Stimulated activated CD4-positive, alpha-beta T cell treated with anti-CD3 and anti-CD28 coated beads, Interleukin-4, amount 100 ng/mL, for 1 hour (primary cell): ENCODE data around the gene GUCA1A.
A peak's percentile ranks its signal among the peaks of the same experiment; 100 is the strongest.
"Not testable (repeated sequence)": the region's sequence is repeated elsewhere in the genome, so short reads cannot be mapped to it uniquely, and the experiment has no call there.

ENCODE experiments used
- DNase-seq: peaks from one replicate; pipeline ENCODE4 v3.0.0-alpha.2; 2020

Gene GUCA1A

DNA sequence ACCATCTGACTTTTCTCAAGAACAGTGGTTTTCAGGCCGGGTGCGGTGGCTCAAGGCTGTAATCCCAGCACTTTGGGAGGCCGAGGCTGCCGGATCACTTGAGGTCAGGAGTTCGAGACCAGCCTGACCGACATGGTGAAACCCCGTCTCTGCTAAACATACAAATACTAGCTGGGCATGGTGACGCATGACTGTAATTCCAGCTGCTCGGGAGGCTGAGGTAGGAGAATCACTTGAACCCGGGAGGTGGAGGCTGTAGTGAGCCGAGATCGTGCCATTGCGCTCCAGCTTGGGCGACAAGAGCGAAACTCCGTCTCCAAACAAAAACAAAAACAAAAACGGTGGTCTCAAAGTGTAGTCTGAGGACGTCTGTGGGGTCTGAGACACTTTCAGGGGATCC lies 43.3 kb downstream of the GUCA1A start:
- not testable (repeated sequence) for DNase-seq

DNA sequence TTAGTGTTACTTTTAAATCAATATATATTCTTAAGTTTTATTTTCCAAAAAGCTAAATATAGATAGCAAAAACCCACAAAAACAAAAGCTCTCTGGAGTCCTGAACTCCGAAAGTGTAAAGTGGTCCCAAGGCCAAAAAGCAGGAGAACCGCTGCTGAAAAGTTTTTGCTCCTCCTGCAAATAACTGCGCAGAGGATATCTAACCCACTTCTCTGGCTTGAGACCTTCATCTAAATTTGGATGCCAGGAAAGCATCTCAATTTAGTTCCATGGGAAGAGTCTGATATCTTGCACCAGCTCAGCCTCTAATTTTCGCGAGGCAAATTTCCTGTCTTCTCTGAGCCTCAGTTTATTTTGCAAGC lies 44.0 kb downstream of the GUCA1A start:
- no peak for DNase-seq

DNA sequence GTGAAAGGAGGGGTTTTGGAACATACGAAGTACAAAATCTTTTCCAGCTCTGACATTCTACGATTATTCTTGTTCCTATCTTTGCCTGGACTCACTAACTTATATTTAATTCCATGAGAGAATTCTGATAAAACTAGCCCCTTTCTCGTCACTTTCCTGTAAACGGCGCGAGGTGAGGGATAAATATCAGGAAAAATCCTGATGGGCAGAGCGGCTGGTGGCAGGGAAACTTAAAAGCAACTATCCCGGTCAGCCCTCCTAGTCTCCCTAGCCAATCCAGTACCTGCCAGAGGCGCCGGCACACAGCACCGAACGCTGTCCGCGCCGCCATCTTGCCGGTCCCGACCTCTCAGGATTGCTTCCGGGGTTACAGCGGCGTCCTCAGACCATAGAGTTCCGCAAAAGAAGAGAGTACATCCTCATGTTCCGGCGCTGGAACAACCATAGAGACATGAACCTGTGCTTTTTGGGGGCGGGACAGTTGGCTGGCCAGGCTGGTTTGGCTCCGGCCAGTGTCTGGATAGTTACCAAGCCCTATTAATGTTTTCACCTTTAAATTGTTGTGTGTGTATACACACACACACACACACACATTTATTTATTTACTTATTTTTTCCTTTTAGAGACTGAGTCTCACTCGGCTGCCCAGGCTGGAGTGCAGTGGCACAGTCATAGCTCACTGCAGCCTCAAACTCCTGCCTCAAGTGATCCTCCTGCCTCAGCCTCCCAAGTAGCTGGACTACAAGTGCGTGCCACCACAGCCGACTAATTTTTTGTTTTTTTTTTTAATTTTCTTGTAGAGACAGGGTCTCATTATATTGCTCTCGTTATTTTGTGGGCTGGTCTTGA lies 44.6 kb downstream of the GUCA1A start, which contains the start of gene MRPS10:
MRPS10 (minus strand) TSS at position 343 of the 849 bp plus-strand sequence; CDS start at position 331, 12 bp downstream.
- DNase-seq: peak; percentile 88

DNA sequence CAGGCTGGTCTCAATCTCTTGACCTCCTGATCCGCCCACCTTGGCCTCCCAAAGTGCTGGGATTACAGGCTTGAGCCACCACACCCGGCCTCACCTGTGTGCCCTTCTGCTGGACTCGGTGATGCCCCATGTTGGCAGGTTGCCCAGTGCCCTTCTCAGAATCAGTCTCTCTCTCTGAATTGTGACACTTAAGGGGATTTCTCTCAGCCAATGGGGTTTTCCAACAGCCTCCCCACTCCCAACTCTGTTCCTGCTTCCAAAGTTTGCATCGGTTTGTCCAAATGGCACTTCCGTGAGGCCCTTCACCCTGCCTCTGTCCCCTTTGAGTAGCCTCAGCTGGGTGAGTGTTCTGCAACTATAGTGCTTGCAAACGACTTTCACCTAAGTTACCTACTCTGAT lies 47.6 kb downstream of the GUCA1A start:
- no peak for DNase-seq

DNA sequence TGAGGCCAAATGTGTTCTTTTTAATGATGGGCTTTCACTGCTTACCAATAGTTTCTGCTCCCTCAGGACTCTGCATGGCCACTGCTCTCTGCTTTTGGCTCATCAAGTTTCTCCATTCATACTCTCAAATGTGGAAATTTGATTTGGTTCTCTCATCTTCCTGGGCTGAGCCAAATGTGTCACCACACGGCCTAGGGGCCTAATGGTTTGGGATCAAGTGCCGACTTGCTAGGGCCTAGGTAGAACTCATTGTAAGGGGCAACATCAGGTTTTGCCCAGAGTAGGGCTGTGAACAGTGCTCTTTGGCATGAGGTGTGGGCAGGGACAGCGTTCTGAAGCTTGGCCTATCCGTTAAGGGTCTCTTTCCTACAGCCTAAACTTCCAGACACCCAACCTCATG lies 48.4 kb downstream of the GUCA1A start:
- DNase-seq: no peak

DNA sequence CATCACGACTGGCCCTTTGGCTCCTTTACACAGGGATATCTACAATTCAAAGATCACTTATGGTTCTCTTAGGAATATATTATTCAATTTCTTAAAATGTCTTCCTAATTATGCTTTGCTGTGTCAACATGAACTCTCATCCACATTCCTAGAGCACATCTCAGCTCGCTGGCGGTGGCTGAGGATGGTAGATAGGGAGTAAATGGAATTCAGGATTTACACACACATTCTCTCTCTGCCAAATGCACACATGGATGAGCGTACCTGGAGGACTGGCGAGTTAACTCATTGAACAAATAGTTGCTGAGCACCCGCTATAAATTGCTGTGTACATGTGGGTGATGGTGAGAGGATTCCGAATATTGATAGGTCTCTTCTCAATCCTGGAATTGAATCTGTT lies 49.3 kb downstream of the GUCA1A start:
- no peak for DNase-seq

DNA sequence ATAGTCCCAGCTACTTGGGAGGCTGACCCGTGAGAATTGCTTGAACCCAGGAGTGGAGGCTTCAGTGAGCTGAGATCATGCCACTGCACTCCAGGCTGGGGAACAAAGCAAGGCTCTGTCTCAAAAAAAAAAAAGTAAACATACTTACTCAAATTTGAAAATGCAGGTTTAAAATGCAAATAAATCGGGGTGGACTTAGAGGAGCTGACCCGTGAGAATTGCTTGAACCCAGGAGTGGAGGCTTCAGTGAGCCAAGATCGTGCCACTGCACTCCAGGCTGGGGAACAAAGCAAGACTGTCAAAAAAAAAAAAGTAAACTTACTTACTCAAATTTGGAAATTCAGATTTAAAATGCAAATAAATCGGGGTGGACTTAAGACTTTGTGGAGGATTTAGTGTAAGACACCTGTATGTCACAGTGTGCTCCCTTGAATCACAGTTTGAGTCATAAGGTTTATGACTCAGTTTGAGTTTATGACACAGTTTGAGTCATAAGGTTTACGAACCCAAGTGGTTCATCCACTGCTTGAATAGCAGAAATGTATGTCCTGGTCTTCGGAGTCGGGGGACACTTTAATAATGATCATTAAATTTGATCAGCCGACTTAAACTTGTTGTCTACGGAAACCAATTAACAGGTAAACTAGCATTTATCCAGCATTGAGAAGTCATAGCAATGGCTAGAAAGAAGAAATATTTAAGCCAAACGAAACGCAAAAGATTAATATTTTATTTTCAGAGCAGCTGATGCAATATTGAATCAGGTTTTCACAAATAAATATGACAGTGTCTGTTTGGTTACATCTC lies 51.3 kb downstream of the GUCA1A start:
- DNase-seq: no peak

DNA sequence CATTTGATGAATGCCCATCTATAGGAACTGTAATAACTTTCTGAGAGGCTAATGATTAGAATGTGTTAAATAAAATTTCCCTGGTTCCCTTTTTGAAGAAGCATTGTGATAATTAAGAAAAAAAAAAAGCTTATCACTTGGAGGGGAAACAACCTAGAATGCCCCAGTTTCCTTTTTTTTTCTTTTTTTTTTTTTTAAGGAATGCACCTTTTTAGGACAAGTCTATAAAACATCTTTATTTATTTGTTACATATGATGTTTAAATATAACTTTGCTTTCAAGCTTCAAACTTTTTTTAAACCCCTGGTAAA lies 51.8 kb downstream of the GUCA1A start:
- no peak for DNase-seq

DNA sequence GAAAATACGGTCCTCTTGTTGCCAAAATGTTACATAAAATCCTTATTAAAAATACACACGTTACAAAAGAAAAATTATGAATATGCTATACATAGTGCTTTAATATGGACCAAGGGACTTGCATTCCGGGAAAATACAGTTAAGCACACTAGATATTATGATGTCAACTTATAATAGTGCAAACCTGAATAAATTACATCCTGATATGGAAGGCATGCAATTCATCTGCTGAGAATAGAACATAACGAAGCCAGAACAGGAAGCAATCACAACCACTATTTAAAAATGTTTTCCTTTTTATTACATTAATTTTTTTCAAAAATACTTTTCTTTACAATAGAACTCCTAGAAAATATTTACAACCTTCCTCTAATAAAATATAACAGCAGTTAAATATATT lies 52.3 kb downstream of the GUCA1A start:
- no peak for DNase-seq

DNA sequence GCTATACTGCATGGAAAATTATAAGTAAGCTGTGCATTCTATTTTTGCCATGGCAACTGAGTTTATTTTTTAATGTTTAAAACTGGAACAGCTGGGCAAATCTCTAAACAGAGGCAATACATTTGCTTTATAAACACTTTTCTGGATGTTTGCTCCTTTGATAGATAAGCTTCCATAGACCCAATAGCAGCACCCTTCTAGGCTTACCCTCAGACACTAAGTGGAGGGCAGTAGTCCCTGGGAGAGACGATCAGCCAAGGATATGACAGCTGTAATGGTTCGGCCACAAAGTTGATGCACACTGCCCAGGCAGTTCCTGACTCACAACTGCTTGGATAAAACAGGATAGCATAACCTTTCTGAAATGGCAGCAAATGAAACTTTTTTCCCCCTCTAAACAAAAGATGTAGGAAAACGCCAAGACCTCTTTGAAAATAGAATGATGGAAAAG lies 53.0 kb downstream of the GUCA1A start:
- no peak for DNase-seq

DNA sequence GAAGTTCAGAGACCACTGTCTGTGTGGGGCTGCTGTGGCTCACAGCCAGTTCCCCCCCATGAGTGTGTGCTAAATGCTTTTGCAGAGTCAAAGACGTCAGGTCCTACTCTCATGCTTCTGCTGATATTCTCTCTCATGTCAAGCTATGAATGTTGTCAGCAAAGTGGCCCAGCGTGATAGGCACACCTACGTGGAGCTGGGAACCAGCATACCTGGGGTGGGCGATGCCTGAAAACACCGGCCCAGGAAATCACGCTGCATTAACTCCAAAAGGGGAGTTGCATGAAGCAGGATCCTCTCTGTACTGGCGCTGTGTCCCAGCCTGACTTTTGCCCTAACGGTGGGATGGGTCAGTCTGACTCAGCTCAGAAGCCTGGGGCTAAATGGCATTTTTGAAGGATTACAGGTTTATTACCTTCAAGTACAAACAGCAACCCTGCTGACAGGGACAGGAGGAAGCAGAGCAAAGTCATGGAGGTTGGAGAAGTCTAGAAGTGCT lies 53.5 kb downstream of the GUCA1A start:
- DNase-seq: no peak

DNA sequence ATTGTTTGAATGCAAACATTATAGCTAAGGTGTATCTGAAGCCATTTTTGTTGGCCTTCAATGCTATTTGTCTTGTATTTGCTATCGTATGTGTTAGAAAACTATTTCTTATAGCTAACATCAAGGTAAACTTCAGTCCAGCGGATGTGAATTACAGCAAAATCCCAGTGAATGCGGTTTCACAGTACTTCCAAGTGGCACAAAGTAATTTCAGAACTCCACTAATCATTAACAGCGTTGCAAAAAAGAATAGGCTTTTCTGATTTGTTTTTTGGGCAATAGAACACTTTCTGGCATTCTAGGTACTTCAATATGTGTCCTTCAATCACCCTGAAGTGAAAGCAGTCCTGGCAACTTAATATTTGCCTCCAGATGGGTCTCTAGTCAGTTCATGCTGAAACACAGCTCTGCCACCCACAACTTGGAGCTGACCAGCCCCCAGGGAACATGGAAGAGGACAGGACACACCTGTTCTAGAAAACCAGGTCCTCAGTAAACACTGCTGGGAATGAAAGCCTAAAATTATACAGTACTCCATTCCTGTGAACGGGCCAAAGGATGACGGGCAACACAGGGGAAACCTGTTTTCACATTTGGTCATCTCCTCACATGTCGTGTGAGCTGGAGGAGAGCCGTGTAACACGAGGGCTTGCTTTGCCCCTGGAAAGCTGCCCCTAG lies 54.1 kb downstream of the GUCA1A start:
- DNase-seq: no peak

DNA sequence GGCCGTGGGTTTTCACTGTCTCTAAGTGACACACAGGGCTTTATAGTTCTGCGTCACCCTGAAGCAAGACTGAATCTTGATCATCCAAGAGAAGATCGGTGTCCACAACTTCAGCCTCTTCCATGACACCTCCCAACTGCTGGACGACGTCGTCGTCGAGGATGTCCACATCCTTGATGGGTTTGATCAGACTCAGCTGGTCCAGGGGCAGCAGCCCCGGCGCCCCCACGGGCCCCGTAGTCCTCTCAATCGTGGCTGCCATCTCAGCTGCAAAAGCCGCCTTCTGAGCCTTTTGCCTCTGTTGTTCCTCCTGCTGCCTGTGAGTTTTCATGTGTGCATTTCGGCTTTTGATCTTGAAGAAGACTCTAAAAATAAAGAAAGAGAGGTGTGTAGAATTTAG lies 55.1 kb downstream of the GUCA1A start:
- no peak for DNase-seq
